Inferior parietal cortex (tissue), 1 donor: ENCODE results near the gene KLF12.

Source experiments
- DNase-seq: peaks from one replicate; pipeline ENCODE4 v3.0.0-alpha.2; 2016; ENCODE audit errors: extremely low spot score

The KLF12 gene

GRCh38 chr13:74103970-74104555, 30.1 kb downstream of the KLF12 start:
- DNase-seq: no peak

GRCh38 chr13:74103196-74103595, 31.0 kb downstream of the KLF12 start:
- DNase-seq: no peak

GRCh38 chr13:74102691-74103090, 31.5 kb downstream of the KLF12 start:
- DNase-seq: no peak

- DNase-seq: no peak
Measured at GRCh38 chr13:74101436-74101835, 32.8 kb downstream of the KLF12 start.

- no peak for DNase-seq
Measured at GRCh38 chr13:74098077-74098476, 36.1 kb downstream of the KLF12 start.

- no peak for DNase-seq
Measured at GRCh38 chr13:74097116-74097515, 37.1 kb downstream of the KLF12 start.

GRCh38 chr13:74093691-74094090, 40.5 kb downstream of the KLF12 start:
- DNase-seq: no peak

- DNase-seq: no peak
Measured at GRCh38 chr13:74092711-74093110, 41.5 kb downstream of the KLF12 start.

- DNase-seq: no peak
Measured at GRCh38 chr13:74090869-74091605, 43.2 kb downstream of the KLF12 start.

- DNase-seq: no peak
Measured at GRCh38 chr13:74090397-74090796, 43.8 kb downstream of the KLF12 start.

GRCh38 chr13:74087357-74087756, 46.8 kb downstream of the KLF12 start:
- DNase-seq: no peak
